ENCODE results near the gene UNC5A.
"Not testable (repeated sequence)": the region's sequence is repeated elsewhere in the genome, so short reads cannot be mapped to it uniquely, and the experiment has no call there.

UNC5A gene

GRCh38 chr5:176866707-176867310 lies 56.5 kb downstream of the UNC5A start:
- DNase-seq, result no peak

- DNase-seq, result no peak
These were observed 57.8 kb downstream of the UNC5A start for GRCh38 chr5:176868126-176868525.

- no peak for DNase-seq
These were observed 58.4 kb downstream of the UNC5A start for GRCh38 chr5:176868731-176869130.

DNA sequence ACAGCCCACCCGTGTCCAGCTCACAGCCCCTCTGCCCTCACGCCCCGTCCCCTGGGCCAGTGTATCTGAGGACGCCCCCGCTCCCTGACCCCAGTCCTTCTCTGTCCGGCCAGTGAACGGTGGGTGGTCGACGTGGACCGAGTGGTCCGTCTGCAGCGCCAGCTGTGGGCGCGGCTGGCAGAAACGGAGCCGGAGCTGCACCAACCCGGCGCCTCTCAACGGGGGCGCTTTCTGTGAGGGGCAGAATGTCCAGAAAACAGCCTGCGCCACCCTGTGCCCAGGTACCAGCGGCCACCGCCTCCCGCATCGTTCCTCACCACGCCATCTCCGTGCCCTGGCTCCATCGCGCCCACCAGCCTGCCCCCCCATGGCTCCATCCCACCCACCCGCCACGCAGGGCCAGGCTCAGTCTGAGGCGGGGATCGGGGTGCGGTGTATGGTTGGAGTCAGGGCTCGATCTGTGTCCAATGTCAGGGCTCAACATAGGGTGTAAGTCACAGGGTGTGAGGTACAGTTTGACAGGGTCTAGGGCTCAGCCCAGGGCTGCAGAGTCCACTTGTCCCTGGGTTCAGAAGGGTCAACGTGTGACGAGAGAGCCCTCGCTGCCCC lies 59.2 kb downstream of the UNC5A start:
- no peak for DNase-seq

GRCh38 chr5:176870110-176870591 lies 59.8 kb downstream of the UNC5A start:
- no peak for DNase-seq

DNA sequence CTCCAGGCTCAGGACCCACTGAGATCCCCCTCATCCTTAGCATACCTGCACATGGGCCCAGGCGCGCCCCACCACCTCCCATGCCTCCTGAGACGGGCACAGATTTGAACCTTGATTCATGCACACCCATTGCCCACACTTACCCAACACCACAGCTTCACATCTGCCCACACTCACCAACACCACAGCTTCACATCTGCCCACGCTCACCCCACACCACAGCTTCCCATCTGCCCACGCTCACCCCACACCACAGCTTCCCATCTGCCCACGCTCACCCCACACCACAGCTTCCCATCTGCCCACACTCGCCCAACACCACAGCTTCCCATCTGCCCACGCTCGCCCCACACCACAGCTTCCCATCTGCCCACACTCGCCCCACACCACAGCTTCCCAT lies 60.3 kb downstream of the UNC5A start:
- DNase-seq, result not testable (repeated sequence)

- DNase-seq, result not testable (repeated sequence)
These were observed 62.2 kb downstream of the UNC5A start for GRCh38 chr5:176872586-176872985.

DNA sequence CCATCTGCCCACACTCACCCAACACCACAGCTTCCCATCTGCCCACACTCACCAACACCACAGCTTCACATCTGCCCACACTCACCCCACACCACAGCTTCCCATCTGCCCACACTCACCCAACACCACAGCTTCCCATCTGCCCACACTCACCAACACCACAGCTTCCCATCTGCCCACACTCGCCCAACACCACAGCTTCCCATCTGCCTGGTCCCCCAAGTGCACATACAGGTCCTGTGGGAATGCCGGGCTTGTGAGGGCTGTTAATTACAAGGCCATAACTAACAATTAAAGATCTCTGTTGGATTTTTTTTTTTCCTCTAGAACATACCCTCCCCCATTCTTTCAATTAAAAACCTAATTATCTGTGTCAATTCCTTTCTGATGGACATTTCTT lies 62.7 kb downstream of the UNC5A start:
- not testable (repeated sequence) for DNase-seq

GRCh38 chr5:176873541-176874172 lies 63.3 kb downstream of the UNC5A start:
- DNase-seq, result no peak

GRCh38 chr5:176874198-176874780 lies 63.9 kb downstream of the UNC5A start:
- DNase-seq, result no peak

- no peak for DNase-seq
These were observed 64.7 kb downstream of the UNC5A start for GRCh38 chr5:176875014-176875550.

DNA sequence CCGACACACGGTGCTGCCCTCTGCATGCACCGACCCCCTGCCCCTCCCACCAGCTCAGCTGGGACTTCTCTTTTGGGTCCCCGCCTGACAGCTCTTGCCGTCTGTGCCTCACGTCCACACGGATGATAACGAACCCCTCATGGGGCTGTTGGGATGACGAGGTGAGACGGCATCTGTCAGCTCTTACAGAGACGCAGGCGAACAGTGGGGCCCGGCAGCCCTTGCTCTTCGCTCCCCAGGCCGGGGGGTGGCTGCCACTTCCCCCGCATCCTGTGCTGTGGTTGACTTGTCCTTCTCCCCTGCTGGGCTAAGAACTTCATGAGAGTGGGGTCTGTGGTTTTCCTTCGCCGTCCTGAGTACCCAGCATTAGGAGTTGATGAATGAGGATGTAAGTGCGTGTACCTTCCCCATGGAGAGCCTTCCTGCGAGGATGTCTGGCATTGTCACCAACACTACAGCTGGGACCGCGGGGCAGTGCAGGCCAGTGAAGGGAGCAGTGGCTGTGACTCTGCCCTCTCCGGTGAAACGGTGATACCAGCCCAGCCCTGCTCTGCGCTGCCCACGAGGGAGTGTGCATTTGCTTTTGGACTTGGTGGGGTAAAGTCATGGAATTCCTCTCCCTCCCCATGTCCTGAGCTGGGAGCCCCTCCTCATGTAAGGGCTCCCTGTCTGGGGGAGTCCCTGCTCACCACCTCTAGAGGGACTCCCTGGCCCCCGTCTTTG lies 65.6 kb downstream of the UNC5A start:
- DNase-seq, result no peak

- DNase-seq, result no peak
These were observed 66.4 kb downstream of the UNC5A start for GRCh38 chr5:176876506-176877431.

GRCh38 chr5:176877793-176878331 lies 67.5 kb downstream of the UNC5A start:
- no peak for DNase-seq

DNA sequence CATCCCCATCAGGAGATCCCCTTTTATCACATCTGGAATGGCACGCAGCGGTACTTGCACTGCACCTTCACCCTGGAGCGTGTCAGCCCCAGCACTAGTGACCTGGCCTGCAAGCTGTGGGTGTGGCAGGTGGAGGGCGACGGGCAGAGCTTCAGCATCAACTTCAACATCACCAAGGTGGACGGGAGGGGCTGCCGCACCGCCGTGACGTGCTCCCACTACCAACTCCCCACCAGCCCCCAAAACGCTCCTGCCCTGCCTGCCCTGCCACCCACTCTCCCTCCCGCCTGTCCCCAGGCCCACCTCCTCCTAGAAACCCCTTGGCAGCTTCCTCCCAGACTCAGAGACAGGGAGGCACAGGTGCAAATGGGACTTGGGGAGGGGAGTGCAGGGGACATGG lies 68.1 kb downstream of the UNC5A start:
- DNase-seq, result no peak

DNA sequence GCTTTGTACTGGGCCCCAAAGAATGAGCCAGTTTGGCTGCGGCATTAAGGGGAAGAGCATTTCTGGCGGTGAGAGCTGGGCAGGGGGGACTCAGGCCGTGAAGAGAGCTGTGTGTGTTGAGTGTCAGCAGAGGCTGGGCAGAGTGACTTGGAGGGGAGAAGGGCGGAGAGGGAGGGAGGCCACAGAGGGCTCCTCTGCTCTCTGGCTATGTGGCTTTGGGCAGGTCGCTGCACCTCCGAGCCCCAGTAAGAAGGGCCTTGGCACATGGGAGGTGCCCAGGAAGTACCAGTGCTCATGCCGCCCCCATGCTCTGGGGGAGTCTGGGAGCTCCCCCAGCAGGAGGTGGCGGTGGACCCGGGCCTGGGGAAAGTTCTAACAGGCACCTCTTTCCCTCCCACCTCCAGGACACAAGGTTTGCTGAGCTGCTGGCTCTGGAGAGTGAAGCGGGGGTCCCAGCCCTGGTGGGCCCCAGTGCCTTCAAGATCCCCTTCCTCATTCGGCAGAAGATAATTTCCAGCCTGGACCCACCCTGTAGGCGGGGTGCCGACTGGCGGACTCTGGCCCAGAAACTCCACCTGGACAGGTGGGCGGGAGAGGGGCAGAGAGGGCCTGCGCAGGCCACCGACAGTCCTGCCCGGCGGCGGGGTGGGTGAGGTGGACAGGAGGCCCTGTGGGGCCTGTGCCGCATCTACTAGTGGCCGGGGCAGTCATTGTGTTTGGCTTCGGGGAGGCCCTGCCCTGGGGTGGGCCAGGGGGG lies 68.7 kb downstream of the UNC5A start:
- DNase-seq, result no peak

GRCh38 chr5:176879663-176880361 lies 69.5 kb downstream of the UNC5A start:
- no peak for DNase-seq

DNA sequence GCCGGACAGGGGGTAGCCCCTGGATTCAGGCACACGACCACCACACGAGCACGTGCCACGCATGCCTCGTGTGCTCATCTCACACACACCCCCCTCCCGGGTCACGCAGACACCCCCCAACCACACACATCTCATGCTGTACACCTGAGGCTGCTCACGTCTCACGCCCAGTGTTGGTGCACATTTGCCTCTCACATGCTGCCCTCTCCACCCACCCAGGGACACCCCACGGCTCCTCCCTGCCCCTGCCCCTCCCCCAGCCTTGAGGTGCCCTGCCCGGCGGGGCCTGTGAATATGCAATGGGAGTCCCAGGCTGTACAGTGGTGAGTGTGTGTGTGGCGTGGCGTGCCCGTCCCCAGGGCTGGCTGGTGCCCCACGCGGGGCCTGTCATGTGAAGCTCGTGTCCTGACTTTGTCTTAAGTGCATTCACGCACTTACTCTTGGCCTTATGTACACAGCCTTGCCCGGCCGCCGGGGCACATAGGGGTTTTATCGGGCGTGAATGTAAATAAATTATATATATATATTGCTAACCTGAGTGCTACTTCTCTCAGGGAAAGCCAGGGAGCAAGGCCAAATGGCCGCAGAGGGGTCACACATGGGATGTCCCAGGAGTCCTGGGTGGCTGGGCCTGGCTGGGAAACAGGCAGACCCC lies 70.1 kb downstream of the UNC5A start:
- DNase-seq, result no peak

GRCh38 chr5:176881021-176881749 lies 70.8 kb downstream of the UNC5A start:
- no peak for DNase-seq

Measured in activated effector memory CD4-positive, alpha-beta T cell treated with Interleukin-2 at 50 U/mL for 16 hours (primary cell).